Gastroesophageal sphincter (tissue), 4 donors: ENCODE measurements around the gene CYSRT1. TPM values are rescaled to one million over a fixed set of nuclear protein-coding genes. Genes with fewer than 3 reads are reported as not detected.
A peak's percentile ranks its signal among the peaks of the same experiment; 100 is the strongest.

ENCODE experiments used
- ATAC-seq: fragments of 150-250 bp; one replicate; pipeline ENCODE4 v1.9.1; 2016; ENCODE audit warnings: mild to moderate bottlenecking, moderate library complexity
- H3K27ac ChIP-seq, 4 donors: fragments of 200-600 bp; sonication (generic) in 3 of 4; 1 replicate in 3 of 4; 2 replicates in 1 of 4; pipeline ENCODE4 v1.5.1; 2016 to 2019
- H3K27me3 ChIP-seq: fragments of 200-600 bp; sonication (generic); one replicate; pipeline ENCODE4 v1.5.1; 2019
- H3K36me3 ChIP-seq, 2 donors: fragments of 200-600 bp; sonication (generic); one replicate each; pipeline ENCODE4 v1.5.1; 2019; ENCODE audit warnings: control low read depth in 1 of 2
- H3K4me1 ChIP-seq, 3 donors: fragments of 200-600 bp; sonication (generic); 1 replicate in 2 of 3; 2 replicates in 1 of 3; pipeline ENCODE4 v1.5.1; 2016 to 2019; ENCODE audit warnings: control low read depth in 2 of 3
- H3K4me3 ChIP-seq, 2 donors: fragments of 200-600 bp; sonication (generic); one replicate each; pipeline ENCODE4 v1.5.1; 2019; ENCODE audit warnings: mild to moderate bottlenecking in 1 of 2, moderate library complexity in 1 of 2
- H3K9me3 ChIP-seq, 3 donors: fragments of 200-600 bp; sonication (generic); one replicate each; pipeline ENCODE4 v1.5.1; 2017 to 2019; ENCODE audit warnings: control low read depth in 2 of 3
- EP300 ChIP-seq: sonication (generic); formaldehyde crosslinking; IDR thresholded peaks from one replicate; pipeline ENCODE4 v1.6.1; 2017; ENCODE audit warnings: antibody characterized with exemption, mild to moderate bottlenecking
- POLR2A ChIP-seq, 2 donors: fragments of 450-650 bp; IDR thresholded peaks; one replicate each; pipeline ENCODE4 v1.6.1; 2017; ENCODE audit warnings: antibody characterized with exemption in 2 of 2, mild to moderate bottlenecking in 2 of 2, moderate library complexity in 1 of 2
- POLR2AphosphoS5 ChIP-seq: sonication (generic); formaldehyde crosslinking; IDR thresholded peaks from one replicate; pipeline ENCODE4 v1.6.1; 2017; ENCODE audit warnings: antibody characterized with exemption
- WGBS, 2 donors: methylation state at CpG; one replicate each; pipeline ENCODE4 v1.1.5; 2018; ENCODE audit warnings: low coverage in 1 of 2; 5-methylcytosine and 5-hydroxymethylcytosine counted together
- total RNA-seq, 4 donors: library from RNA; depleted of rRNA; stranded (reverse); fragments of >200 nt; gene quantifications; one replicate each; pipeline ENCODE4 v1.1.0, GENCODE V29; 2016
- TF ChIP-seq, protein P1 (sequence below), 4 experiments: fragments of 200-600 bp in 2 of 4; fragments of 450-650 bp in 2 of 4; sonication (generic) in 1 of 4; IDR thresholded peaks; one replicate each; pipeline ENCODE4 v1.5.1; 2017 to 2019; ENCODE audit warnings: antibody characterized with exemption in 4 of 4, mild to moderate bottlenecking in 2 of 4, moderate library complexity in 2 of 4

Gene CYSRT1
- total RNA-seq, 4 donors from 2014 or later: 1.1 to 5.8 TPM; not detected in 2

DNA sequence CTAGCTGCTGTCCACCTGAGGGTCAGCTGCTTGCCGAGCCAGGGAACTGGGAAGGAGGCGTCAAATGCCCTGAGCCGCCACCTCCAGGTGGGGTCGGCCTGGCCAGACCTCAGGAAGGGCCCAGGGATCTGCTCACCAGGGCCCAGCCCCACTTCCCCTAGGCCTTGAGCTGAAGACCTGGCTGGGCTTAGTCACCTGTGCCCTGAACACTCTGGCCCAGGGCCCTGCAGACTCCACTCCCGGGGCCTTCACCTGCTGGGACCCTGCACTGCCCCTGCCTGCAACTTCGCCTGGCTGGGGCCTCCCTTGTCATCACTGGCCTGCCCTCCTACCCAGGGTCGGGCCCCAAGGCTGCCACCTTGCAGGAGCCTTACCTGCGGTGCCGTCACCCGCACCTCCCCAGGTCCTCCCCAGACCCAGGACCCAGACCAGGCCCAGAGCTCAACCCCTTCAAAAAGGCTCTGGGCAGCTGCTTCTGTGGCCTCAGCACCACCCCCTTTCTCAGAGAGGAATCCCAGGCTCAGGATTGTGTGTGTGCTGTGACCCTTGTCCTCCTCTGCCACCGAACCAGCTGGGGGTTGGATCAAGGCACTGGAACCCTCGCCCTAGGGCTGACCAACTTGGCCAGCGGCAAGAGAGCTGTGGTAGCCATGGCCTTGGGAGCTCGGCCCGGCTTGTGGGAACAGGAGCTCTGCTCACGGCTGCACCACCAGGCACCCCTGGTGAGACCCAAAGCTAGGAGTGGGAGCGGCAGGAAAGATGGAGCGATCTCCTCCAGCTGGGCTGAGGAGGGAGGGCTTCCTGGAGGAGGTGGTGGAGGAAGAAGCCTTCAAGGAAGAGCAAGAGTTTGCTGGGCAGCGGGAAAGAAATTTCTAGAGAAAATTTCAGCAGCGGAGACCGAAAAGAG lies 29.0 kb downstream of the CYSRT1 start:
- Histone ChIP-seq H3K4me3 (peak overlapping the region; percentile 49 to 90), H3K27me3 (peaks cover 9% of the 10 kb centered on the region), H3K36me3 (peaks cover 0 to 29% of the 10 kb centered on the region in 2 donors), H3K27ac (peak overlapping the region in 3 of 4 donors; percentile 84 to 86 (median 85)), H3K4me1 (peaks cover 0 to 31% (median 19%) of the 10 kb centered on the region in 3 donors), H3K9me3 (no peaks in the 10 kb centered on the region)
- TF ChIP-seq POLR2AphosphoS5: no peak
- no peak for TF ChIP-seq EP300
- TF ChIP-seq, protein P1, sequence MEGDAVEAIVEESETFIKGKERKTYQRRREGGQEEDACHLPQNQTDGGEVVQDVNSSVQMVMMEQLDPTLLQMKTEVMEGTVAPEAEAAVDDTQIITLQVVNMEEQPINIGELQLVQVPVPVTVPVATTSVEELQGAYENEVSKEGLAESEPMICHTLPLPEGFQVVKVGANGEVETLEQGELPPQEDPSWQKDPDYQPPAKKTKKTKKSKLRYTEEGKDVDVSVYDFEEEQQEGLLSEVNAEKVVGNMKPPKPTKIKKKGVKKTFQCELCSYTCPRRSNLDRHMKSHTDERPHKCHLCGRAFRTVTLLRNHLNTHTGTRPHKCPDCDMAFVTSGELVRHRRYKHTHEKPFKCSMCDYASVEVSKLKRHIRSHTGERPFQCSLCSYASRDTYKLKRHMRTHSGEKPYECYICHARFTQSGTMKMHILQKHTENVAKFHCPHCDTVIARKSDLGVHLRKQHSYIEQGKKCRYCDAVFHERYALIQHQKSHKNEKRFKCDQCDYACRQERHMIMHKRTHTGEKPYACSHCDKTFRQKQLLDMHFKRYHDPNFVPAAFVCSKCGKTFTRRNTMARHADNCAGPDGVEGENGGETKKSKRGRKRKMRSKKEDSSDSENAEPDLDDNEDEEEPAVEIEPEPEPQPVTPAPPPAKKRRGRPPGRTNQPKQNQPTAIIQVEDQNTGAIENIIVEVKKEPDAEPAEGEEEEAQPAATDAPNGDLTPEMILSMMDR (IDR thresholded peaks at IDR 0.05): no peak
- TF ChIP-seq POLR2A (IDR thresholded peaks at IDR 0.05): no peak
- WGBS, 2 donors: 8% methylated on average over 6 of the region's 21 CpGs; no CpG with 5 or more reads in 1 of the 2 donors
- ATAC-seq: no peak

DNA sequence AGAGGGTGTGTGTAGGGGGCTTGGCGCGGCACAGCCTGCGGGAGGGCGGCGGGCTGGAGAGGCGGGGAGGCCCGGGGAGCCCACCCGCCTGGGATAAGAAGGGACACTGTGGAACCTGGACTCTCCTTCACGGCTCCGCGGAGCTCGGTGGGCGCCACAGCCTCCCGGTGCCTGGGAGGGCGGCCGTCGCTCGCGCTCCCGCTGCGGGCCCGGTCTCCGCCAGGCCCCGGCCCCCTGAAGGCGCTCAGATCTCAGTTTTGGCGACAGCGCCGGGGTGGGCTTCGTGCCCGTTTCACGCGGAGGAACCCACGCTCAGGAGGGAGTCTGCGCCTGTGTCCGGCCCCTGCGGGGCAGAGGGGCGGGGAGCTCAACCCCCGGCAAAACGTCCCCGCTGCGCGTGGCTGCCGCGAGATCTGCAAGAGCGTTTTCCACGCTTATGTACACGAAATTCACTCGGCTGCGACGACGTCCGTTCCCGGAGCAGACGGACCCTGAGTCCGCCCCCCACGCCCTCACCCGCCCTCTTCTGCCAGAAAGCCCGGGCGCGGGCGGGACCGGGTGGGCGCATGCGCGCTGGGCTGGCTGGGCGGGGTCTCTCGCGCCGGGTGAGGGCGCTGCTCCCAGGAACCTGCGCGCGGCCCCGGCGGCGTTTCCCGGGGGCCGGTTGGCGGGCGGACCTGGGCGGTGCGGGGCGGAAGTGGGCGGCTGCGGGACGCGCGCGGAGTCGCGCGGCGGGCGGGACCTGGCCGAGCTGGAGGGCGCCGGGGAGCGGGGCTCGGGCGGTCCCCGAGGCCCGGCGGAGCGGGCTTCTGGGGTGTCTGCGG lies 29.9 kb downstream of the CYSRT1 start, which contains the start of gene NELFB:
NELFB (plus strand) TSS at position 704 of the 824 bp plus-strand sequence.
- H3K27ac ChIP-seq: peak within 1 kb of the TSS; percentile 3 to 86 (median 84)
- H3K4me3 ChIP-seq: peak within 1 kb of the TSS; percentile 87 to 90
- H3K9me3 ChIP-seq: no peaks in the 10 kb centered on the region
- TF ChIP-seq, protein P1 (IDR thresholded peaks at IDR 0.05): peak in 3 of 4 experiments; percentile 1 to 45 (median 2)
- peak; percentile 56 for TF ChIP-seq POLR2AphosphoS5
- peak; percentile 60 to 61 for TF ChIP-seq POLR2A (IDR thresholded peaks at IDR 0.05)
- no peak for TF ChIP-seq EP300
- WGBS, 2 donors: 0% methylated on average over 5 of the region's 105 CpGs; no CpG with 5 or more reads in 1 of the 2 donors
- peak; percentile 96 for ATAC-seq
- peaks cover 9% of the 10 kb centered on the region for H3K27me3 ChIP-seq
- H3K36me3 ChIP-seq: peaks cover 0 to 36% of the 10 kb centered on the region in 2 donors
- peaks cover 0 to 31% (median 19%) of the 10 kb centered on the region in 3 donors for H3K4me1 ChIP-seq

DNA sequence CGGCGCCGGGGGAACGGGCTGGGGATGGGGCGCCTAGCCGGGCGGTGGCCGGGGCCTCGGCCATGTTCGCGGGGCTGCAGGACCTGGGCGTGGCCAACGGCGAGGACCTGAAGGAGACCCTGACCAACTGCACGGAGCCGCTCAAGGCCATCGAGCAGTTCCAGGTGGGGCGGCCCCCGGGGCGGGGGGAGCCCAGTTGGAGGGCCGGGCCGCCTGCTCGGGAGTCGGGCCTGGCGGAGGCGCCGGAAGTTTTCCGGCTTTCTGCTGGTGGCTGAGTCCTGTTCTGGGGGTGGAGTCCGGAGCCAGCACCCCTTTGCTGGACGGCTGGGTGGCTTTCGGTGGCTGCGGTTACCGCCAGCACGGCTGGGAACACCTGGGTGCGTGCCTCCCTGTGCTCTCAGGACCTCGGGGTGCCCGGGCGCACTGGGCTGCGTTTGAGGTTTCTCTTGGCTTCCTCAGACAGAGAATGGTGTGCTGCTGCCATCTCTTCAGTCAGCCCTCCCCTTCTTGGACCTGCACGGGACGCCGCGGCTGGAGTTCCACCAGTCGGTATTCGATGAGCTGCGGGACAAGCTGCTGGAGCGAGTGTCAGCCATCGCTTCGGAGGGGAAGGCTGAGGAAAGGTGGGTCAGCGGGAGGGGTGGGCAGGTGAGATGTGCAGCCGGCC lies 30.6 kb downstream of the CYSRT1 start:
- TF ChIP-seq POLR2AphosphoS5 (no peak), POLR2A (IDR thresholded peaks at IDR 0.05) (no peak), EP300 (no peak)
- TF ChIP-seq, protein P1 (IDR thresholded peaks at IDR 0.05): no peak
- Histone ChIP-seq H3K4me3 (peak overlapping the region; percentile 87 to 90), H3K36me3 (peaks cover 0 to 38% of the 10 kb centered on the region in 2 donors), H3K27me3 (peaks cover 9% of the 10 kb centered on the region), H3K4me1 (peaks cover 0 to 31% (median 19%) of the 10 kb centered on the region in 3 donors), H3K27ac (peak overlapping the region in 3 of 4 donors; percentile 84 to 86 (median 85)), H3K9me3 (no peaks in the 10 kb centered on the region)
- peak; percentile 50 for ATAC-seq
- no CpG with 5 or more reads among the region's 51 CpGs for WGBS, 2 donors

DNA sequence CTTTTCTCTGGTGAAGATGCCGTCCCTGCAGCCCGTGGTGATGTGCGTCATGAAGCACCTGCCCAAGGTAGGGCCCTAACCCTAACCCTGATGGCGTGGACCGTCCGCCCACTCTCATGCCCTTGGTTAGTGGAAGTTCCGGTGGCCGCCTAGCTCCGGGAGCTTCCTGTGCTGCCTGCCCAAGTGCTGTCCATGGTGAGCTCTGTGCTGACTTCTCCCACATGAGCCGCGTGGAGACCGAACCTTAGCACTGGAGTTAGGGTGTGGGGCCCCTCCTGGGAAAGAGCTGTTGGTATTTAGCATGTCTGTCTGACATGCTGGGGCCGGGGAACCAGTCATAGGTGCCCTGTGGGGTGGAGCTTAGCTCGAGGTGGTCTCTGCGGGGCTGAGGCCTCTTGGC lies 31.4 kb downstream of the CYSRT1 start:
- H3K27ac ChIP-seq: no peak overlapping the region
- no peak for ATAC-seq
- peaks cover 0 to 41% of the 10 kb centered on the region in 2 donors for H3K36me3 ChIP-seq
- WGBS, 2 donors: no CpG with 5 or more reads among the region's 15 CpGs
- peak overlapping the region in 1 of 2 donors; percentile 90 for H3K4me3 ChIP-seq
- peaks cover 2% of the 10 kb centered on the region for H3K27me3 ChIP-seq
- TF ChIP-seq, protein P1 (IDR thresholded peaks at IDR 0.05): no peak
- TF ChIP-seq POLR2AphosphoS5 (no peak), EP300 (no peak), POLR2A (IDR thresholded peaks at IDR 0.05) (no peak)
- peaks cover 0 to 31% (median 19%) of the 10 kb centered on the region in 3 donors for H3K4me1 ChIP-seq
- no peaks in the 10 kb centered on the region for H3K9me3 ChIP-seq
